ENCODE measurements around the gene TLCD2.
"Not testable (repeated sequence)": the region's sequence is repeated elsewhere in the genome, so short reads cannot be mapped to it uniquely, and the experiment has no call there.

DNA sequence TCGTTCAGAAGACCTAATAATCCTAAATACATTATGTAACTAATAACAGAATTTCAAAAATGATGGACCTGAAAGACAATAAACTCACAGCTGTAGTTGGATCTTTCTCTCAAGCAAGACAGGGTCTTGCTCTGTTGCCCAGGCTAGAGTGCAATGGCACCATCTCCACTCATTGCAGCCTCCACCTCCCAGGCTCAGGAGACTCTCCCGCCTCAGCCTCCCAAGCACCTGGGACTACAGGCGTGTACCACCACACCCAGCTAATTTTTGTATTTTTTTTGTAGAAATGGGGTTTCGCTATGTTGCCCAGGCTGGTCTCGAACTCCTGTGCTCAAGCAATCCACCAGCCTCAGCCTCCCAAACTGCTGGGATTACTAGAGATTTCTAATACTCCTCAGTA, 46.2 kb downstream of the TLCD2 start:
- not testable (repeated sequence) for TF ChIP-seq GTF2F1 (IDR thresholded peaks at IDR 0.05; ENCODE audit: low read length); ZNF776 (CRISPR knock-in tag; IDR thresholded peaks at IDR 0.05); HOXA7 (CRISPR knock-in tag; IDR thresholded peaks at IDR 0.05); EP300 (IDR thresholded peaks at IDR 0.05; ENCODE audit: low read depth in 2 of 2, low read length in 2 of 2); EP300 (CRISPR knock-in tag; IDR thresholded peaks at IDR 0.05; ENCODE audit: borderline replicate concordance); SMAD9 (CRISPR knock-in tag; IDR thresholded peaks at IDR 0.05); ZNF282 (IDR thresholded peaks at IDR 0.05; ENCODE audit: partially characterized antibody); RNF2 (conservative IDR thresholded peaks at IDR 0.05; ENCODE audit: low read depth); TCF7 (IDR thresholded peaks at IDR 0.05; ENCODE audit: low read depth); RBAK (CRISPR knock-in tag; IDR thresholded peaks at IDR 0.05); MED8 (CRISPR knock-in tag; IDR thresholded peaks at IDR 0.05; ENCODE audit: insufficient replicate concordance); POLR2A (IDR thresholded peaks at IDR 0.05; ENCODE audit: insufficient read depth in 1 of 2, low read depth in 2 of 2, low read length in 2 of 2)
- TF ChIP-seq, protein P1, sequence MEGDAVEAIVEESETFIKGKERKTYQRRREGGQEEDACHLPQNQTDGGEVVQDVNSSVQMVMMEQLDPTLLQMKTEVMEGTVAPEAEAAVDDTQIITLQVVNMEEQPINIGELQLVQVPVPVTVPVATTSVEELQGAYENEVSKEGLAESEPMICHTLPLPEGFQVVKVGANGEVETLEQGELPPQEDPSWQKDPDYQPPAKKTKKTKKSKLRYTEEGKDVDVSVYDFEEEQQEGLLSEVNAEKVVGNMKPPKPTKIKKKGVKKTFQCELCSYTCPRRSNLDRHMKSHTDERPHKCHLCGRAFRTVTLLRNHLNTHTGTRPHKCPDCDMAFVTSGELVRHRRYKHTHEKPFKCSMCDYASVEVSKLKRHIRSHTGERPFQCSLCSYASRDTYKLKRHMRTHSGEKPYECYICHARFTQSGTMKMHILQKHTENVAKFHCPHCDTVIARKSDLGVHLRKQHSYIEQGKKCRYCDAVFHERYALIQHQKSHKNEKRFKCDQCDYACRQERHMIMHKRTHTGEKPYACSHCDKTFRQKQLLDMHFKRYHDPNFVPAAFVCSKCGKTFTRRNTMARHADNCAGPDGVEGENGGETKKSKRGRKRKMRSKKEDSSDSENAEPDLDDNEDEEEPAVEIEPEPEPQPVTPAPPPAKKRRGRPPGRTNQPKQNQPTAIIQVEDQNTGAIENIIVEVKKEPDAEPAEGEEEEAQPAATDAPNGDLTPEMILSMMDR (CRISPR knock-in tag; IDR thresholded peaks at IDR 0.05), result not testable (repeated sequence)
- TF ChIP-seq, protein P2, sequence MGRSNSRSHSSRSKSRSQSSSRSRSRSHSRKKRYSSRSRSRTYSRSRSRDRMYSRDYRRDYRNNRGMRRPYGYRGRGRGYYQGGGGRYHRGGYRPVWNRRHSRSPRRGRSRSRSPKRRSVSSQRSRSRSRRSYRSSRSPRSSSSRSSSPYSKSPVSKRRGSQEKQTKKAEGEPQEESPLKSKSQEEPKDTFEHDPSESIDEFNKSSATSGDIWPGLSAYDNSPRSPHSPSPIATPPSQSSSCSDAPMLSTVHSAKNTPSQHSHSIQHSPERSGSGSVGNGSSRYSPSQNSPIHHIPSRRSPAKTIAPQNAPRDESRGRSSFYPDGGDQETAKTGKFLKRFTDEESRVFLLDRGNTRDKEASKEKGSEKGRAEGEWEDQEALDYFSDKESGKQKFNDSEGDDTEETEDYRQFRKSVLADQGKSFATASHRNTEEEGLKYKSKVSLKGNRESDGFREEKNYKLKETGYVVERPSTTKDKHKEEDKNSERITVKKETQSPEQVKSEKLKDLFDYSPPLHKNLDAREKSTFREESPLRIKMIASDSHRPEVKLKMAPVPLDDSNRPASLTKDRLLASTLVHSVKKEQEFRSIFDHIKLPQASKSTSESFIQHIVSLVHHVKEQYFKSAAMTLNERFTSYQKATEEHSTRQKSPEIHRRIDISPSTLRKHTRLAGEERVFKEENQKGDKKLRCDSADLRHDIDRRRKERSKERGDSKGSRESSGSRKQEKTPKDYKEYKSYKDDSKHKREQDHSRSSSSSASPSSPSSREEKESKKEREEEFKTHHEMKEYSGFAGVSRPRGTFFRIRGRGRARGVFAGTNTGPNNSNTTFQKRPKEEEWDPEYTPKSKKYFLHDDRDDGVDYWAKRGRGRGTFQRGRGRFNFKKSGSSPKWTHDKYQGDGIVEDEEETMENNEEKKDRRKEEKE (IDR thresholded peaks at IDR 0.05), result not testable (repeated sequence)

All from HepG2 (cell line).